Trophoblast cell (in vitro differentiated cells and primary cell): ENCODE measurements around the gene PTCSC3.

Source experiments
- DNase-seq, 2 donors: peaks; one replicate each; pipeline ENCODE4 v3.0.0-alpha.2; 2016
- H2AFZ ChIP-seq: 2 replicates; pipeline ENCODE4 v1.6.1; 2013; ENCODE audit warnings: low read length, moderate library complexity, mild to moderate bottlenecking; ENCODE audit not compliant: insufficient read depth, poor library complexity
- H2AK5ac ChIP-seq: 2 replicates; pipeline ENCODE4 v1.6.1; 2013; ENCODE audit warnings: mild to moderate bottlenecking, low read length
- H2BK120ac ChIP-seq: 2 replicates; pipeline ENCODE4 v1.6.1; 2013; ENCODE audit warnings: low read length, mild to moderate bottlenecking, moderate library complexity; ENCODE audit not compliant: insufficient read depth, poor library complexity
- H2BK12ac ChIP-seq: 2 replicates; pipeline ENCODE4 v1.6.1; 2013; ENCODE audit warnings: mild to moderate bottlenecking, low read length, moderate library complexity
- H2BK5ac ChIP-seq: 2 replicates; pipeline ENCODE4 v1.6.1; 2013; ENCODE audit warnings: low read length, low read depth, moderate library complexity, mild to moderate bottlenecking; ENCODE audit not compliant: poor library complexity
- H3K14ac ChIP-seq: 2 replicates; pipeline ENCODE4 v1.6.1; 2013; ENCODE audit warnings: mild to moderate bottlenecking, low read length
- H3K18ac ChIP-seq: 2 replicates; pipeline ENCODE4 v1.6.1; 2013; ENCODE audit warnings: mild to moderate bottlenecking, low read length
- H3K23ac ChIP-seq: 2 replicates; pipeline ENCODE4 v1.6.1; 2013; ENCODE audit warnings: low read length
- H3K27ac ChIP-seq: 2 replicates; pipeline ENCODE4 v1.5.1; 2013; ENCODE audit warnings: low read depth, mild to moderate bottlenecking, inconsistent platforms, low read length, moderate library complexity
- H3K27me3 ChIP-seq: 2 replicates; pipeline ENCODE4 v1.6.1; 2013; ENCODE audit warnings: inconsistent platforms, mild to moderate bottlenecking, low read length, moderate library complexity; ENCODE audit not compliant: insufficient read depth
- H3K36me3 ChIP-seq, 2 experiments: 1 replicate in 1 of 2; 2 replicates in 1 of 2; pipeline ENCODE4 v1.6.1; 2013; ENCODE audit warnings: low read length in 2 of 2, mild to moderate bottlenecking in 2 of 2, moderate library complexity in 1 of 2; ENCODE audit not compliant: insufficient read depth in 2 of 2, control insufficient read depth in 1 of 2
- H3K4ac ChIP-seq: 2 replicates; pipeline ENCODE4 v1.6.1; 2013; ENCODE audit warnings: low read depth, mild to moderate bottlenecking, low read length, moderate library complexity
- H3K4me1 ChIP-seq, 2 experiments: 1 replicate in 1 of 2; 2 replicates in 1 of 2; pipeline ENCODE4 v1.6.1; 2013; ENCODE audit warnings: low read length in 2 of 2, mild to moderate bottlenecking in 2 of 2, moderate library complexity in 1 of 2; ENCODE audit not compliant: insufficient read depth in 2 of 2, control insufficient read depth in 1 of 2
- H3K4me2 ChIP-seq: 2 replicates; pipeline ENCODE4 v1.6.1; 2013; ENCODE audit warnings: inconsistent platforms, mild to moderate bottlenecking, low read length, moderate library complexity
- H3K4me3 ChIP-seq: 2 replicates; pipeline ENCODE4 v1.5.1; 2013; ENCODE audit warnings: mild to moderate bottlenecking, low read depth, low read length, inconsistent platforms
- H3K79me1 ChIP-seq: one replicate; pipeline ENCODE4 v1.6.1; 2013; ENCODE audit warnings: low read length
- H3K79me2 ChIP-seq: 2 replicates; pipeline ENCODE4 v1.6.1; 2013; ENCODE audit warnings: low read length, mild to moderate bottlenecking; ENCODE audit not compliant: control insufficient read depth, insufficient read depth, poor library complexity
- H3K9ac ChIP-seq: 2 replicates; pipeline ENCODE4 v1.6.1; 2013; ENCODE audit warnings: mild to moderate bottlenecking, low read length
- H3K9me3 ChIP-seq: 2 replicates; pipeline ENCODE4 v1.6.1; 2013; ENCODE audit warnings: low read depth, mild to moderate bottlenecking, control low read depth, inconsistent platforms, low read length; ENCODE audit not compliant: insufficient read depth
- H4K12ac ChIP-seq: 2 replicates; pipeline ENCODE4 v1.6.1; 2013; ENCODE audit warnings: low read depth, mild to moderate bottlenecking, low read length, moderate library complexity
- H4K8ac ChIP-seq: 2 replicates; pipeline ENCODE4 v1.6.1; 2013; ENCODE audit warnings: low read depth, mild to moderate bottlenecking, low read length, moderate library complexity
- H4K91ac ChIP-seq: one replicate; pipeline ENCODE4 v1.6.1; 2013; ENCODE audit warnings: low read depth, mild to moderate bottlenecking, low read length, moderate library complexity
- WGBS: extraction: QIAGEN DNeasy Blood & Tissue Kit; methylation state at CpG from one replicate; pipeline ENCODE4 v1.1.7; 2013; ENCODE audit warnings: missing lambda C conversion rate; ENCODE audit not compliant: insufficient read length, insufficient coverage; ENCODE audit errors: extremely low coverage; 5-methylcytosine and 5-hydroxymethylcytosine counted together

Gene PTCSC3

GRCh38 chr14:36171607-36172006 is 4.9 kb downstream of the PTCSC3 start:
- Histone ChIP-seq H4K91ac (no peak overlapping the region), H2BK5ac (no peak overlapping the region), H4K8ac (no peak overlapping the region), H3K18ac (no peak overlapping the region), H3K14ac (no peak overlapping the region), H3K79me2 (no peaks in the 10 kb centered on the region), H3K27me3 (no peaks in the 10 kb centered on the region), H3K36me3 (no peaks in the 10 kb centered on the region), H2BK12ac (no peak overlapping the region), H3K4ac (no peak overlapping the region), H3K9me3 (no peaks in the 10 kb centered on the region), H3K9ac (no peak overlapping the region), H3K27ac (no peak overlapping the region), H2AFZ (no peak overlapping the region), H3K4me1 (no peaks in the 10 kb centered on the region), H2BK120ac (no peak overlapping the region), H3K4me3 (no peak overlapping the region), H2AK5ac (no peak overlapping the region), H4K12ac (no peak overlapping the region), H3K23ac (no peak overlapping the region), H3K4me2 (no peak overlapping the region), H3K79me1 (no peaks in the 10 kb centered on the region)
- DNase-seq = no peak
- WGBS = no CpG with 5 or more reads among the region's 3 CpGs

DNA sequence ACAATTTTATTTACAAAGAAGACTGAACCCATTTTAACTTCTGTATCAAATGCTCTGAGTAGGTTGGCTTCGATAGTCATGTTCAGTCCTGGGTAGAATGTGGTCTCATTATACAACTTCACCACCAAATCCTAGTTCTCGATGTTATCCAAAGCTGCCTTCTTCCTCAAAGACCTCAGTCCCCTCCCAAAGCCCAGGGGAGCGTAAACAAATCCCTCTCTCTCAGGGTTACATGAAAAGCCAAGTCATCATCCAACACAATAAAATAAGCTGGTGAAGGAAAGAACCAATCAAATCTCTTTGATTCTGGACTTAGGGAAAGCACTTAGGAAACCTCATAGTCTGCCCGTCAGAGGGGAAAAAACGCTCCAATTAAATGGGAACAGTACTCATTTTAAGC is 9.1 kb downstream of the PTCSC3 start:
- no peak for DNase-seq
- WGBS = no CpG with 5 or more reads among the region's 5 CpGs

GRCh38 chr14:36163451-36163850 is 13.1 kb downstream of the PTCSC3 start:
- H3K18ac ChIP-seq = no peak overlapping the region
- no peak overlapping the region for H4K12ac ChIP-seq
- no peak overlapping the region for H3K14ac ChIP-seq
- no peak overlapping the region for H3K4me2 ChIP-seq
- no peak overlapping the region for H3K9ac ChIP-seq
- no peaks in the 10 kb centered on the region for H3K79me2 ChIP-seq
- H3K9me3 ChIP-seq = no peaks in the 10 kb centered on the region
- no peak overlapping the region for H3K4ac ChIP-seq
- no peak overlapping the region for H2AK5ac ChIP-seq
- no CpG with 5 or more reads among the region's 5 CpGs for WGBS
- H2BK120ac ChIP-seq = no peak overlapping the region
- H4K8ac ChIP-seq = no peak overlapping the region
- H3K23ac ChIP-seq = no peak overlapping the region
- no peak overlapping the region for H2AFZ ChIP-seq
- no peak overlapping the region for H2BK12ac ChIP-seq
- no peak overlapping the region for H2BK5ac ChIP-seq
- H3K79me1 ChIP-seq = no peaks in the 10 kb centered on the region
- no peak overlapping the region for H3K4me3 ChIP-seq
- DNase-seq = no peak
- H3K4me1 ChIP-seq = no peaks in the 10 kb centered on the region
- H4K91ac ChIP-seq = no peak overlapping the region
- no peaks in the 10 kb centered on the region for H3K27me3 ChIP-seq
- no peaks in the 10 kb centered on the region for H3K36me3 ChIP-seq
- no peak overlapping the region for H3K27ac ChIP-seq

More for the DNA sequence above, 9.1 kb downstream of the PTCSC3 start:
- no peaks in the 10 kb centered on the region for H3K4me1 ChIP-seq
- no peak overlapping the region for H3K4me2 ChIP-seq
- no peaks in the 10 kb centered on the region for H3K27me3 ChIP-seq
- H4K8ac ChIP-seq = no peak overlapping the region
- no peak overlapping the region for H2BK5ac ChIP-seq
- H2BK12ac ChIP-seq = no peak overlapping the region
- no peak overlapping the region for H3K4ac ChIP-seq
- H3K9ac ChIP-seq = no peak overlapping the region
- no peak overlapping the region for H3K23ac ChIP-seq
- no peak overlapping the region for H4K91ac ChIP-seq
- H3K27ac ChIP-seq = no peak overlapping the region
- no peak overlapping the region for H4K12ac ChIP-seq
- H3K9me3 ChIP-seq = no peaks in the 10 kb centered on the region
- H3K36me3 ChIP-seq = no peaks in the 10 kb centered on the region
- no peak overlapping the region for H2BK120ac ChIP-seq
- H3K4me3 ChIP-seq = no peak overlapping the region
- no peak overlapping the region for H2AK5ac ChIP-seq
- H3K18ac ChIP-seq = no peak overlapping the region
- no peak overlapping the region for H3K14ac ChIP-seq
- no peaks in the 10 kb centered on the region for H3K79me2 ChIP-seq
- no peak overlapping the region for H2AFZ ChIP-seq
- H3K79me1 ChIP-seq = no peaks in the 10 kb centered on the region

DNA sequence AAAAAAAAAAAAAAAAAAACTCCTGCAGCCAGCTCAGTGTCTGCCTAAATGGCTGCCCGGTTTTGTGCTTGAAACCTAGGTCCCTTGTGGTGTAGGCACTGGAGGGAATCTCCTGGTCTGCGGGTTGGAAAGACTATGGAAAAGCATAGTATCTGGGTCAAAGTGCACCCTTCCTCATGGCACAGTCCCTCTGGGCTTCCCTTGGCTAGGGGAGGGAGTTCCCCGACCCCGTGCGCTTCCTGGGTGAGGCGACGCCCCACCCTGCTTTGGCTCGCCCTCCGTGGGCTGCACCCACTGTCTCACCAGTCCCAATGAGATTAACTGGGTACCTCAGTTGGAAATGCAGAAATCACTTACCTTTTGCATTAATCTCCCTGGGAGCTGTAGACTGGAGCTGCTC is 14.3 kb downstream of the PTCSC3 start:
- Histone ChIP-seq H3K79me2 (no peaks in the 10 kb centered on the region), H3K27me3 (no peaks in the 10 kb centered on the region), H2AFZ (no peak overlapping the region), H3K4me1 (no peaks in the 10 kb centered on the region), H2BK120ac (no peak overlapping the region), H3K14ac (no peak overlapping the region), H4K12ac (no peak overlapping the region), H3K27ac (no peak overlapping the region), H3K9ac (no peak overlapping the region), H3K79me1 (no peaks in the 10 kb centered on the region), H3K36me3 (no peaks in the 10 kb centered on the region), H3K4me3 (no peak overlapping the region), H4K91ac (no peak overlapping the region), H2AK5ac (no peak overlapping the region), H2BK12ac (no peak overlapping the region), H3K18ac (no peak overlapping the region), H3K23ac (no peak overlapping the region), H3K9me3 (no peaks in the 10 kb centered on the region), H4K8ac (no peak overlapping the region), H3K4me2 (no peak overlapping the region), H3K4ac (no peak overlapping the region), H2BK5ac (no peak overlapping the region)
- no CpG with 5 or more reads among the region's 9 CpGs for WGBS
- peak; percentile 0 to 1 for DNase-seq
